HG03025 (cell line): Measurements from ENCODE around the gene SLC35F4.
"Not testable (repeated sequence)": the region's sequence is repeated elsewhere in the genome, so short reads cannot be mapped to it uniquely, and the experiment has no call there.

Source experiments
- ATAC-seq: cut with Tn5 transposase; IDR thresholded peaks from one replicate; pipeline ENCODE4 v1.9.1; 2021; ENCODE audit warnings: mild to moderate bottlenecking, moderate library complexity; ENCODE audit not compliant: unreplicated experiment, low FRiP score

Gene SLC35F4

GRCh38 chr14:57732463-57733285 lies 133.2 kb downstream of the SLC35F4 start:
- no peak for ATAC-seq

DNA sequence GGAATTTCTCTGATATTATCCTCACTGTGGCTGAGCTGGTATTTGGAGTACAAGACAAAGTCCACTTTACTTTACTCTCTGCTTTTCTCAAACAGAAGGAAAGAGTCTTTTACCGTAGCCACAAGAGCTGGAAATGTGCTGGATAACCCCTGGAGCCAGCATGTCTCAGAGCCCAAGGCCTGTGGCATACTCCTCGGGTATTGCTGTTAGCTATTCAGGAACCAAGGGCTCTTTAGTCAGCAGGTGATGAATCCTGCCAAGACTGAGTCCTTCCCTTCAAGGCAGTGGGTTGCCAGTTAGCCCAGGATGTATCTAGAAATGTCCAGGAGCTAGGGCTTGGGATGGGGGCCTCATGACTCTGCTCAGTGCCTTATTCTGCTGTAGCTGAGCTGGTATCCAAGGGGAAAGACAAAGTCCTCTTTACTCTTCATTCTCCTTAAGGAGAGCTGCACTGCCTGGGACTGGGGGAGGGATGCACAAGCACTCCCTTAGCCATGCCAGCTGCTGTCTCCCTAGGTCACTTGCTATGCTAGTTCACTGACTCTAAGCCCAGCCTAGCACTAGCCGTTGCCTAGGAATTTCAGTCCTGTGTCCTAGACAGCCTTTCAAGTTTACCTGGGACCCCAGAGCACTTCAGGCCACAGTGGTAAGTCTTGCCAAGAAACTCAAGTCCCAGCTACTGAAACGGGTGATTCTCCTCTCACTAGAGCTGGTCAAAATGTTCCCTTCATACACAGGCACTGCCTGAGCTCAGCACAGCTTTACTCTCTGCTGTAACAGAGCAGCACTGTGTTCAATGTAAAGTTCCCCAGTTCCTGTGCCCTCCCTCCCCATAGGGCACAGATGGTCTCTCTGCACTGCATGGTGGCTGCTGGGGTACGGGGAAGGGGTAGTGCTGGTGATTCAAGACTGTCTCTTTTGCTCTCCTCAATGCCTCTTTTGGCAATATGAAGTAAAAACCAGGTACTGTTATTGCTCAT lies 136.4 kb downstream of the SLC35F4 start:
- ATAC-seq: no peak

DNA sequence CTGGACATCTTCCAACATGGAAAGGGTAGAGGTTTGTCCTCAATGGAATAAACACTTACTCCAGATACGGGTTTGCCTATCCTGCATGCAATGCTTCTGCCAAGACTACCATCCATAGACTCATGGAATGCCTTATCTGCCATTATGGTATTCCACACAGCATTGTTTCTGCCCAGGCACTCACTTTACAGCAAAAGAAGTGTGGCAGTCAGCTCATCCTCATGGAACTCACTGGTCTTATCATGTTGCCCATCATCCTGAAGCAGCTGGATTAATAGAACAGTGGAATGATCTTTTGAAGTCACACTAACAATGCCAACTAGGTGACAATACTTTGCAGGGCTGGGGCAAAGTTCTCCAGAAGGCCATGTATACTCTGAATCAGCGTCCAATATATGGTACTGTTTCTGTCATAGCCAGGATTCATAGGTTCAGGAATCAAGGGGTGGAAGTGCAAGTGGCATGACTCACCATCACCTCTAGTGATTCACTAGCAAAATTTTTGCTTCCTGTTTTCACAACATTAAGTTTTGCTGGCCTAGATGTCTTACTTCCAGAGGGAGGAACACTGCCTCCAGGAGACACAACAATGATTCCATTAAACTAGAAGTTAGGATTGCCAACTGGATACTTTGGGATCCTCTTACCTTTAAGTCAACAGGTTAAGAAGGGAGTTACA lies 140.4 kb downstream of the SLC35F4 start:
- no peak for ATAC-seq

- ATAC-seq: not testable (repeated sequence)
These were observed 143.8 kb downstream of the SLC35F4 start for GRCh38 chr14:57722141-57722540.

- ATAC-seq: no peak
These were observed 151.4 kb downstream of the SLC35F4 start for GRCh38 chr14:57714487-57714931.

DNA sequence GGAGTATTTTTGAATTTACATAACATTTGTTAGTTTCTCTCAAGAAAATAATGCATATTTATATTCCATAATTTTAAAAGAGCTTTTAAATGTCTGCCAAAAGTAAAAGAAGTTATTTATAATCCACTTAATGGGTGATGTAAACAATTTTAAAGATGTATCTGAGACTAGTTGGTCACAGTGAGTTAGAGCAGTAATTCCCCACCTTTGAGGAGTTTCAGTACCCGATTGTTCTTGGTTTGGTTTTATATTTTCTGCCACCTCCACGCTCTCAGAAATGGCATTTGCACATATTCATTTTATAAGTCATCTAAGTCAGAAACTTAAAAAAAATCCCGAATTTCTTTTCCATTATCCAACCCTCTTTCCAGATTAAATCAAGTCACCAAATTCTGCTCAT lies 153.2 kb downstream of the SLC35F4 start:
- no peak for ATAC-seq

GRCh38 chr14:57712102-57712501 lies 153.8 kb downstream of the SLC35F4 start:
- no peak for ATAC-seq

DNA sequence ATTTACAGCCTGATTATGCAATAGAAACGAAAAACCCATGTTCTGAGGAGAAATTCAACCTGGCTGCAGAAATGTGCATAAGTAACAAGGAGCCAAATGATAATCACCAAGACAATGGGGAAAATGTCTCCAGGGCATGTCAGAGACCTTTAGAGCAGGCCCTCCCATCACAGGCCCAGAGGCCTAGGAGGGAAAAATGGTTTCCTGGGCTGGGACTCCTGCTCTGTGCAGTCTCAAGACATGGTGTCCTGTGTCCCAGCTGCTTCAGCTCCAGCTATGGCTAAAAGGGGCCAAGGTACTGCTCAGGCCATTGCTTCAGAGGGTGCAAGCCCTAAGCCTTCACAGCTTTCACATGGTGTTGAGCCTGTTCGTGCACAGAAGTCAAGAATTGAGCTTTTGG lies 156.0 kb downstream of the SLC35F4 start:
- ATAC-seq: no peak

- not testable (repeated sequence) for ATAC-seq
These were observed 156.8 kb downstream of the SLC35F4 start for GRCh38 chr14:57709086-57709485.

- ATAC-seq: no peak
These were observed 158.7 kb downstream of the SLC35F4 start for GRCh38 chr14:57707219-57707618.

- no peak for ATAC-seq
These were observed 161.1 kb downstream of the SLC35F4 start for GRCh38 chr14:57704763-57705162.

DNA sequence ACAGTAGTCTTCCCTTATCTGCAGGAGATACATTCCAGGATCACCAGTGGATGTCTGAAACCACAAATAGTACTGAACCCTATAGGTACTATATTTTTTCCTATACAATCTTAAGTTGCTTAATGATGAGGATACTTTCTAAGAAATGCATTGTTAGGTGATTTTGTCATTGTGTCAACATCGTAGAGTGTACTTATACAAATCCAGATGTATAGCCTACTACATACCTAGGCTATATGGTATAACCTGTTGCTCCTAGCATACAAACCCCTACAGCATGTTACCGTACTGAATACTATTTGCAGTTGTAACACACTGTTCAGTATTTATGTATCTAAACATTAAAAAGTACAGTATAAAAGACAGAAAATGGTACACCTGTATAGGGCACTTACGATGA lies 165.9 kb downstream of the SLC35F4 start:
- no peak for ATAC-seq

DNA sequence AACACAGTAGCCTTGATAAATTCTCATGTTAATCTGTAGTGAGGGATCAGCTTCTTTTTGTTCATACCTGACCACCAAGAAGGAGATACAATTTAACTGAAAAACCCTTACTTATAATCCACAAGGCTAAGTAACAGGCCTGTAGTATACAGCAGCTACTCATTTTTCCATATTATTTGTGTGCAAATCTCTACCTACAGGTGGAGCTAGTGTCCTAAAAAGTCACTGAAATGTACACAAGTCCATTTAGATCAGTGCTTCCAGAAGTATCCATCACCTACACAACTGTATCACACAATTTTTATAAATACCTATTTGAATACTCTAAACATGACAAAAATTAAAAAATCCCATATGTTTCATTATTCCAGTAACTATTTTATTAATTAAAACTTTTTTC lies 173.2 kb downstream of the SLC35F4 start:
- no peak for ATAC-seq

GRCh38 chr14:57687416-57687815 lies 178.5 kb downstream of the SLC35F4 start:
- no peak for ATAC-seq

DNA sequence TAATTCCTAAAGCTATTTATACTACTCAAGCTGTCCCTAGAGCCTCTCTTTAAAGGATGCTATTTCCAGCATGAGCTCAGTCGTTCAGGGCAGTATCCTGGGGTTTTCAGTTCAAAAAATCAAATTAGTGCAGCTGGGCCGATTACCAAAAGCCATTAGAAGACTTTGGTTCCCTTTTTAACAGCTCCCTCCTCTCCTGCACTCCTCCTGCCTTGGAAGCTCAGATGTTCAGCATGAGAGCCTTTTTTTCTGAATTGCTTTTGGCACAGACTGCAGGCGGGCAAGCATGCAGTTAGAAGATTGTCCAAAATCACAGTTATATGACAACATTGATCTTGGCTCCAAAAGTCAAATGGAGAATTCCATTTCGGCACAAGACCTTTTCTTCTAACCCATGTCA lies 179.6 kb downstream of the SLC35F4 start:
- ATAC-seq: no peak

DNA sequence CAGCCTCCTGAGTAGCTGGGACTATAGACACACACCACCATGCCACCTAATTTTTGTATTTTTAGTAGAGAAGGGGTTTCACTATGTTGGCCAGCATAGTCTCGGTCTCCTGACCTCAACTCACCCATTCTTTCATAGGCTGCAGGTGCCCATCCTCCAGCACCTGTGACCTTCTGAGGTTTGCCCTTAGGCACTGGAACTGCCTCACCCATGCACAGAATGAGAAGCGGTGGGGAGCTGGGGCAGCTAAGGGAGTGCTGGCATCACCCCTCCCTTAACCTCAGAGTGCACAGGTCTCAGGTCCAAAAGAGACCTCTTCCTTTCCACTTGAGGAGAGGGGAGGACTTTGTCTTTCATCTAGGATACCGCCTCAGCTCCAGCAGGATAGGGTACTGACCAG lies 194.9 kb downstream of the SLC35F4 start:
- no peak for ATAC-seq

- ATAC-seq: no peak
These were observed 205.7 kb downstream of the SLC35F4 start for GRCh38 chr14:57660208-57660607.

DNA sequence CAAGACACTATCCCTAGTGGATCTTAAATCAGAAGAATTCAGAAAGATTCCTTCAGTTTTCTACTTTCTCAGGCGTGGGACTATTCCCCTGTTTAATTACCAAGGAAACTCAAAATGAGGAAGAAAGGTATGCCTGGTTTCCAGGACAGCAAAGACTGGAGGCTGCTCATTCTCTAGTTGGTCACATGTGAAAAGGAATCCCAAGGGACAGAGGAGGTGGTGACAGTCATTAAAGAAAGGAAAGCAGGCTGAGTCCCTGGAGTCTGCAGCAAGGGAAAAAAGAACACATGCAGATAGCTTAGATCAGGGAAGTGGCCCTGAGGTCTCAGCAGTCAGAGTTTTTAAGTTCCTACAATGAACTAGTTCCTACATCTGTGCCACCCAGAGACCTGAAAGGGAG lies 206.8 kb downstream of the SLC35F4 start:
- no peak for ATAC-seq

GRCh38 chr14:57657487-57657886 lies 208.4 kb downstream of the SLC35F4 start:
- no peak for ATAC-seq

GRCh38 chr14:57656853-57657252 lies 209.0 kb downstream of the SLC35F4 start:
- no peak for ATAC-seq

DNA sequence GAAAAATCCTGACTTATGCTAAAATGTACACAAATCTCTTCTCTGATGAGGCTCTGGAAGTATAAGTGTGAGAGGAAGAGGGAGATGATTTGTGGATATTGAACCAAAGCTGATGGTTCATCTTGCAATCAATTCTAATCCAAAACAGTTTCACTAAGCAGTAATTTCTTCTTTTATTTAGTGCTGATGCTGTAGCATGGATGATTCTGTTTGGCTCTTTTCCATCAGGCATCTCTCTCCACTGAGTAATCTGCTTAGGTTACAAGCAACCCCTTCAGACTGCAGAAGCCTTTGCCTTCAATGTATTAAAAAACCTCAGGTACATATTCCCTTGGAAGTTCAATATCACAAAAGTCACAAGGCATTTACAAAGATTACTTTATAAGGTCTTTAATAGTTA lies 213.1 kb downstream of the SLC35F4 start:
- ATAC-seq: no peak
